GM12878 (cell line): ENCODE data around the gene COBLL1. TPM values are rescaled to one million over a fixed set of nuclear protein-coding genes. Genes with fewer than 3 reads are reported as not detected.

Experiments used
- ATAC-seq: fragments of 200-7000 bp; cut with Tn5 transposase; 3 replicates; pipeline ENCODE4 v1.9.1; 2020; ENCODE audit warnings: mild to moderate bottlenecking, moderate library complexity
- BruUV-seq: library from RNA; stranded (reverse); fragments of 400-500 nt; replicated peaks from 2 replicates; lab custom pipeline; 2021; lab: Mats Ljungman, UMichigan
- CTCF ChIA-PET: fragments of 300-600 bp; sonication (Branson Sonifier 250); formaldehyde crosslinking; extraction: SDS; loops from one replicate; lab custom pipeline; 2021; ENCODE audit warnings: inconsistent platforms; lab: Yijun Ruan, JAX
- POLR2A ChIA-PET: fragments of 350-600 bp; formaldehyde crosslinking; extraction: SDS; loops from one replicate; lab custom pipeline; 2021; ENCODE audit warnings: inconsistent platforms; lab: Charles Lee
- RAD21 ChIA-PET: fragments of 300-600 bp; sonication (Branson Sonifier 250); formaldehyde crosslinking; loops from one replicate; lab custom pipeline; 2023; ENCODE audit warnings: antibody characterized with exemption; ENCODE audit not compliant: unreplicated experiment; lab: Charles Lee
- SMC1A ChIA-PET: fragments of 300-600 bp; sonication (Branson Sonifier 250); formaldehyde crosslinking; loops from one replicate; lab custom pipeline; 2023; ENCODE audit not compliant: unreplicated experiment, uncharacterized antibody; lab: Charles Lee
- DNase-seq: peaks from one replicate; pipeline ENCODE4 v3.0.0-alpha.2; 2011; ENCODE audit warnings: low read depth, low spot score
- FAIRE-seq: peaks from 3 replicates; lab custom pipeline; 2011; peaks lifted over from hg19 to GRCh38; lab: Jason Lieb, UNC
- H2AFZ ChIP-seq: 2 replicates; pipeline ENCODE4 v1.6.0; 2011; ENCODE audit warnings: low read depth, low read length, control low read depth; ENCODE audit not compliant: control insufficient read depth
- H3K27ac ChIP-seq: 2 replicates; pipeline ENCODE4 v1.5.1; 2011; ENCODE audit warnings: control low read depth; ENCODE audit not compliant: control insufficient read depth, insufficient read depth
- H3K27me3 ChIP-seq, 2 experiments: replicated peaks in 1 of 2; 2 replicates each; pipeline versions ENCODE4 v1.6.0 to v1.6.1; 2011; ENCODE audit warnings: low read length in 1 of 2; ENCODE audit not compliant: control insufficient read depth in 2 of 2, insufficient read depth in 2 of 2
- H3K36me3 ChIP-seq, 2 experiments: 2 replicates each; pipeline ENCODE4 v1.5.1; 2011; ENCODE audit warnings: low read length in 1 of 2; ENCODE audit not compliant: control insufficient read depth in 2 of 2, insufficient read depth in 2 of 2
- H3K4me1 ChIP-seq: 2 replicates; pipeline ENCODE4 v1.6.1; 2011; ENCODE audit warnings: mild to moderate bottlenecking, low read length, moderate library complexity, mixed read lengths; ENCODE audit not compliant: control insufficient read depth, insufficient read depth
- H3K4me2 ChIP-seq: 2 replicates; pipeline ENCODE4 v1.6.0; 2011; ENCODE audit warnings: control low read depth; ENCODE audit not compliant: control insufficient read depth, insufficient read depth
- H3K4me3 ChIP-seq: fragments of 200-600 bp; sonication (generic); 2 replicates; pipeline ENCODE4 v1.5.1; 2016
- H3K79me2 ChIP-seq: 2 replicates; pipeline ENCODE4 v1.6.0; 2011; ENCODE audit warnings: low read length; ENCODE audit not compliant: control insufficient read depth, insufficient read depth
- H3K9ac ChIP-seq: 2 replicates; pipeline ENCODE4 v1.8.0; 2011; ENCODE audit warnings: low read length, control low read depth, mixed read lengths; ENCODE audit not compliant: control insufficient read depth, insufficient read depth
- H3K9me3 ChIP-seq: replicated peaks from 3 replicates; pipeline ENCODE4 v1.5.1; 2011; ENCODE audit warnings: mild to moderate bottlenecking, low read length; ENCODE audit not compliant: control insufficient read depth, insufficient read depth
- H4K20me1 ChIP-seq: 2 replicates; pipeline ENCODE4 v1.6.0; 2011; ENCODE audit not compliant: control insufficient read depth, insufficient read depth
- ATF7 ChIP-seq: fragments of 450-650 bp; IDR thresholded peaks from 2 replicates; pipeline ENCODE4 v1.6.1; 2016; ENCODE audit warnings: low read depth, mild to moderate bottlenecking
- BACH1 ChIP-seq: fragments of 450-650 bp; IDR thresholded peaks from 2 replicates; pipeline ENCODE4 v1.6.1; 2017; ENCODE audit warnings: mild to moderate bottlenecking, borderline replicate concordance
- BCL11A ChIP-seq: IDR thresholded peaks from 2 replicates; pipeline ENCODE4 v1.6.1; 2011; ENCODE audit warnings: low read depth, low read length
- E2F8 ChIP-seq: fragments of 450-650 bp; IDR thresholded peaks from 2 replicates; pipeline ENCODE4 v1.6.1; 2018; ENCODE audit warnings: mild to moderate bottlenecking, low read depth, moderate library complexity; ENCODE audit not compliant: partially characterized antibody
- EP300 ChIP-seq, 2 experiments: fragments of 150-350 bp in 1 of 2; IDR thresholded peaks; 2 replicates each; pipeline ENCODE4 v1.6.1; 2011 to 2012; ENCODE audit warnings: low read depth in 2 of 2, low read length in 2 of 2, borderline replicate concordance in 1 of 2, improper control_type of control experiment in 1 of 2, inconsistent platforms in 1 of 2; ENCODE audit not compliant: control insufficient read depth in 1 of 2
- JUNB ChIP-seq: IDR thresholded peaks from 2 replicates; pipeline ENCODE4 v1.6.1; 2016; ENCODE audit warnings: antibody characterized with exemption, mild to moderate bottlenecking
- MEF2B ChIP-seq: fragments of 450-650 bp; IDR thresholded peaks from 2 replicates; pipeline ENCODE4 v1.6.1; 2018; ENCODE audit warnings: mild to moderate bottlenecking, moderate library complexity; ENCODE audit not compliant: partially characterized antibody, poor library complexity, severe bottlenecking
- MYB ChIP-seq: fragments of 150-350 bp; IDR thresholded peaks from 2 replicates; pipeline ENCODE4 v1.6.1; 2014; ENCODE audit warnings: mild to moderate bottlenecking, low read depth, low read length, borderline replicate concordance
- NFYB ChIP-seq: IDR thresholded peaks from 2 replicates; pipeline ENCODE4 v1.6.1; 2011; ENCODE audit warnings: low read depth, mild to moderate bottlenecking, low read length, improper control_type of control experiment, moderate library complexity; ENCODE audit not compliant: insufficient read depth
- NR2C2 ChIP-seq: IDR thresholded peaks from 2 replicates; pipeline ENCODE4 v1.6.1; 2011; ENCODE audit warnings: borderline replicate concordance, low read depth; ENCODE audit not compliant: control insufficient read depth, insufficient read length
- PAX5 ChIP-seq: IDR thresholded peaks from 2 replicates; pipeline ENCODE4 v1.6.1; 2011; ENCODE audit warnings: low read depth, low read length, borderline replicate concordance
- PAX8 ChIP-seq: fragments of 450-650 bp; IDR thresholded peaks from 2 replicates; pipeline ENCODE4 v1.6.1; 2017; ENCODE audit warnings: mild to moderate bottlenecking, moderate library complexity
- WRNIP1 ChIP-seq: IDR thresholded peaks from 2 replicates; pipeline ENCODE4 v1.6.1; 2011; ENCODE audit warnings: low read depth, low read length, improper control_type of control experiment, borderline replicate concordance
- ZNF274 ChIP-seq: IDR thresholded peaks from one replicate; pipeline ENCODE4 v1.8.0; 2011; ENCODE audit not compliant: insufficient read length, insufficient read depth
- in situ Hi-C: fragments of 300-500 bp; cut with MboI; formaldehyde crosslinking; loops from 9 replicates; pipeline ENCODE4 v1.14.3; 2018; ENCODE audit warnings: mixed read lengths
- intact Hi-C: fragments of 100-400 bp; cut with micrococcal nuclease; formaldehyde crosslinking; loops from one replicate; pipeline ENCODE4 v1.14.2; 2022; ENCODE audit not compliant: unreplicated experiment
- polyA plus RNA-seq, 11 experiments: library from polyadenylated mRNA; depleted of rRNA in 4 of 11; unstranded in 6 of 11; stranded (reverse) in 5 of 11; fragments of >200 nt; fragmentation: Nextera tagmentation in 4 of 11; fragmentation: Illumina TruSeq in 1 of 11; extraction: Ambion mirVana in 4 of 11; extraction: Trizol in 1 of 11; gene quantifications; 1 replicate in 1 of 11; 2 replicates in 10 of 11; pipeline versions ENCODE4 v1.2.1 to v1.2.3, GENCODE V29; 2011 to 2016; ENCODE audit warnings: inconsistent platforms in 2 of 11, missing spikeins in 2 of 11, low read depth in 1 of 11
- total RNA-seq, 4 experiments: library from RNA; depleted of rRNA in 3 of 4; stranded (reverse); fragments of >200 nt in 3 of 4; fragmentation: Illumina TruSeq in 1 of 4; extraction: Trizol in 1 of 4; gene quantifications; 2 replicates each; pipeline versions ENCODE4 v1.2.1 to v1.2.3, GENCODE V29; 2013 to 2021
- TF ChIP-seq, protein P1 (sequence below): fragments of 450-650 bp; formaldehyde crosslinking; IDR thresholded peaks from 2 replicates; pipeline ENCODE4 v1.4.0; 2022; ENCODE audit warnings: mild to moderate bottlenecking, moderate library complexity
- TF ChIP-seq, protein P2 (sequence below): IDR thresholded peaks from 2 replicates; pipeline ENCODE4 v1.6.1; 2012; ENCODE audit warnings: low read depth, low read length, improper control_type of control experiment
- TF ChIP-seq, protein P3 (sequence below): IDR thresholded peaks from 2 replicates; pipeline ENCODE4 v1.6.1; 2012; ENCODE audit warnings: low read length, inconsistent platforms

Gene COBLL1
- total and polyA plus RNA-seq, 10 of the 15 experiments (the other 5 are each of a cell fraction or from before 2014, with no cell fraction given), result 0.46 TPM; not detected in 9

DNA sequence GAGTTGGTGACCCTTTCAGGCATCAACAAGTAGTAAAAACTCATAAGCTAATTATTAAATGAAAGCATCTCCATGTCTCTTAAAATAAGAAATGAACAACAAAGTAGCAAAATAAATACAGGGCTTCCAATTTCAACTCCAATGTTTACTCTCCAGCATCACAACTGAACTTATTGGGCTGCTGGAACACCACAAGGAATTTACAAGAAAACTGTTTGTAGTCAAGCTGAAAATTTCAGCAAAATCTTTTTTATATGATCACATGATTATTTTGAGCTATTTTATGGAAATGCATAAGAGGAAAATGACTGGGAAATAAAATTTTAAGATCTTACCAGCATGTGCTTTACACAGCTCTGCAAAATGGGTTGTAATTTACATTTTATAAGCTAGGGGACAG, 28.1 kb downstream of the COBLL1 start:
- BruUV-seq, result no TSS peak

More for the DNA sequence above, 28.1 kb downstream of the COBLL1 start:
- RAD21 ChIA-PET, result no interaction called here
- no peaks in the 10 kb centered on the region for H3K79me2 ChIP-seq
- no peak overlapping the region for H3K27ac ChIP-seq
- TF ChIP-seq ATF7 (no peak), NR2C2 (no peak), PAX8 (no peak), MYB (no peak), E2F8 (no peak), JUNB (no peak), EP300 (IDR thresholded peaks at IDR 0.05; ENCODE audit: borderline replicate concordance in 1 of 2, control insufficient read depth in 1 of 2, low read depth in 2 of 2, low read length in 2 of 2) (no peak), ZNF274 (no peak), BCL11A (no peak), MEF2B (no peak), WRNIP1 (no peak), NFYB (no peak), PAX5 (no peak), BACH1 (no peak)
- TF ChIP-seq, protein P1, sequence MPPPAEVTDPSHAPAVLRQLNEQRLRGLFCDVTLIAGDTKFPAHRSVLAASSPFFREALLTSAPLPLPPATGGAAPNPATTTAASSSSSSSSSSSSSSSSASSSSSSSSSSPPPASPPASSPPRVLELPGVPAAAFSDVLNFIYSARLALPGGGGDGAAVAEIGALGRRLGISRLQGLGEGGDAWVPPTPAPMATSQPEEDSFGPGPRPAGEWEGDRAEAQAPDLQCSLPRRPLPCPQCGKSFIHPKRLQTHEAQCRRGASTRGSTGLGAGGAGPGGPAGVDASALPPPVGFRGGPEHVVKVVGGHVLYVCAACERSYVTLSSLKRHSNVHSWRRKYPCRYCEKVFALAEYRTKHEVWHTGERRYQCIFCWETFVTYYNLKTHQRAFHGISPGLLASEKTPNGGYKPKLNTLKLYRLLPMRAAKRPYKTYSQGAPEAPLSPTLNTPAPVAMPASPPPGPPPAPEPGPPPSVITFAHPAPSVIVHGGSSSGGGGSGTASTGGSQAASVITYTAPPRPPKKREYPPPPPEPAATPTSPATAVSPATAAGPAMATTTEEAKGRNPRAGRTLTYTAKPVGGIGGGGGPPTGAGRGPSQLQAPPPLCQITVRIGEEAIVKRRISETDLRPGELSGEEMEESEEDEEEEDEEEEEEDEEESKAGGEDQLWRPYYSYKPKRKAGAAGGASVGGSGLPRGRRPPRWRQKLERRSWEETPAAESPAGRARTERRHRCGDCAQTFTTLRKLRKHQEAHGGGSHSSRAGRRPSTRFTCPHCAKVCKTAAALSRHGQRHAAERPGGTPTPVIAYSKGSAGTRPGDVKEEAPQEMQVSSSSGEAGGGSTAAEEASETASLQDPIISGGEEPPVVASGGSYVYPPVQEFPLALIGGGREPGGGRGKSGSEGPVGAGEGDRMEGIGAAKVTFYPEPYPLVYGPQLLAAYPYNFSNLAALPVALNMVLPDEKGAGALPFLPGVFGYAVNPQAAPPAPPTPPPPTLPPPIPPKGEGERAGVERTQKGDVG, result no peak
- TF ChIP-seq, protein P2, sequence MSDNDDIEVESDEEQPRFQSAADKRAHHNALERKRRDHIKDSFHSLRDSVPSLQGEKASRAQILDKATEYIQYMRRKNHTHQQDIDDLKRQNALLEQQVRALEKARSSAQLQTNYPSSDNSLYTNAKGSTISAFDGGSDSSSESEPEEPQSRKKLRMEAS, result no peak
- TF ChIP-seq, protein P3, sequence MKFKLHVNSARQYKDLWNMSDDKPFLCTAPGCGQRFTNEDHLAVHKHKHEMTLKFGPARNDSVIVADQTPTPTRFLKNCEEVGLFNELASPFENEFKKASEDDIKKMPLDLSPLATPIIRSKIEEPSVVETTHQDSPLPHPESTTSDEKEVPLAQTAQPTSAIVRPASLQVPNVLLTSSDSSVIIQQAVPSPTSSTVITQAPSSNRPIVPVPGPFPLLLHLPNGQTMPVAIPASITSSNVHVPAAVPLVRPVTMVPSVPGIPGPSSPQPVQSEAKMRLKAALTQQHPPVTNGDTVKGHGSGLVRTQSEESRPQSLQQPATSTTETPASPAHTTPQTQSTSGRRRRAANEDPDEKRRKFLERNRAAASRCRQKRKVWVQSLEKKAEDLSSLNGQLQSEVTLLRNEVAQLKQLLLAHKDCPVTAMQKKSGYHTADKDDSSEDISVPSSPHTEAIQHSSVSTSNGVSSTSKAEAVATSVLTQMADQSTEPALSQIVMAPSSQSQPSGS, result no peak
- TF ChIP-seq, all 136 proteins: peak for 0
- Histone ChIP-seq H3K4me3 (no peak overlapping the region), H3K4me2 (no peak overlapping the region), H2AFZ (no peak overlapping the region), H3K9ac (no peak overlapping the region), H3K4me1 (no peaks in the 10 kb centered on the region), H3K36me3 (no peaks in the 10 kb centered on the region), H3K9me3 (no peaks in the 10 kb centered on the region), H3K27me3 (no peaks in the 10 kb centered on the region; a peak in 1 of 4 replicates), H4K20me1 (no peaks in the 10 kb centered on the region)
- SMC1A ChIA-PET, result no interaction called here
- DNase-seq, result no peak
- intact Hi-C loops (no loop called here), in situ Hi-C loops (no loop called here)
- no peak for FAIRE-seq
- CTCF ChIA-PET, result interaction anchor here (1.0 kb wide), 1 partner anchor 202 kb away, joined by 3 read pairs; no protein-coding TSS in a partner anchor
- ATAC-seq, result no peak
- POLR2A ChIA-PET, result no interaction called here
